Measurements from ENCODE around the gene ARPP21.

ARPP21 gene

DNA sequence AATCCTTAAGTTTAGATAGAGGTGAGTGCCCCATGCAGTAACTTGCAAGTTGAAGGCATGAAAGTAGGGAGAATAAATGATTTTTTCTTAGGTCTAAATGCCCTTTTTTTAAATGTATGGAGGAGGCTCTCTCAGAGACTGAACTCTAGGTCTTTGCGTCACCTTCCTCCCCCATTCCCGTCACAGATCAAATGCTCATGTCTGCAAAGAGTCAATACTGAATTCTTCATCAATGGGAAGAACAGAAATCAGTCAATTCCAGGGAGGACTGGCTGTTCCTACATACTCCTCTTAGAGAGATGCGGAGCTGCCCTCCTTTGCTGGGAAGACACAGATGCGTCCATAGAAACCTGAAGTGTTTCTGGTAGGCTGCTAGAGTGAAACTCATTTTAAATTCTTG is 98.2 kb downstream of the ARPP21 start:
- DNase-seq (ENCODE audit: low read depth in 3 of 3): no peak

- no peak for DNase-seq (ENCODE audit: low read depth in 3 of 3)
Observed at GRCh38 chr3:35737934-35738706, 98.8 kb downstream of the ARPP21 start.

GRCh38 chr3:35739181-35739809 is 100.0 kb downstream of the ARPP21 start:
- no peak for DNase-seq (ENCODE audit: low read depth in 3 of 3)

GRCh38 chr3:35739964-35740527 is 100.7 kb downstream of the ARPP21 start:
- DNase-seq (ENCODE audit: low read depth in 3 of 3): no peak

GRCh38 chr3:35743218-35743617 is 103.9 kb downstream of the ARPP21 start:
- DNase-seq (ENCODE audit: low read depth in 3 of 3): no peak

- no peak for DNase-seq (ENCODE audit: low read depth in 3 of 3)
Observed at GRCh38 chr3:35744419-35744818, 105.1 kb downstream of the ARPP21 start.

DNA sequence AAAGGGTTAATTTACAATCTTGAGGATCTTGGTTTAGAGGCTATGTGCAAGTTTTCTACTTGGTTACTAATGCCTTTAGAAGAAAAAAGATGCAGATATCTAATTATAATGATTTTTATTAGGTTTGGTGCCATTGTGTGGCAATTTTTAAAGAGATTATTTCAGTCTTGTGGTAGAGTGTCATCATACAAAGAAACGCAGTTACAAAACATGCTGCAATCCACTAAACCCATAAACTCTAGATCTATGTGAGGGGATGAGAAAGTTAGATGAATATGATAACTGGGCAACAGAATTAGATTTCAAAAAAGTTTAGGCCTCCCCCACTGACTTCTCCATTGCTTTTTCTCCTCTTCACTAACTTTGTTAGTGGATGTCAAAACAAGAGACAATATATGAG is 106.0 kb downstream of the ARPP21 start:
- DNase-seq (ENCODE audit: low read depth in 3 of 3): no peak

- no peak for DNase-seq (ENCODE audit: low read depth in 3 of 3)
Observed at GRCh38 chr3:35745802-35746484, 106.6 kb downstream of the ARPP21 start.

- no peak for DNase-seq (ENCODE audit: low read depth in 3 of 3)
Observed at GRCh38 chr3:35746492-35746891, 107.2 kb downstream of the ARPP21 start.

GRCh38 chr3:35748144-35748543 is 108.8 kb downstream of the ARPP21 start:
- no peak for DNase-seq (ENCODE audit: low read depth in 3 of 3)

DNA sequence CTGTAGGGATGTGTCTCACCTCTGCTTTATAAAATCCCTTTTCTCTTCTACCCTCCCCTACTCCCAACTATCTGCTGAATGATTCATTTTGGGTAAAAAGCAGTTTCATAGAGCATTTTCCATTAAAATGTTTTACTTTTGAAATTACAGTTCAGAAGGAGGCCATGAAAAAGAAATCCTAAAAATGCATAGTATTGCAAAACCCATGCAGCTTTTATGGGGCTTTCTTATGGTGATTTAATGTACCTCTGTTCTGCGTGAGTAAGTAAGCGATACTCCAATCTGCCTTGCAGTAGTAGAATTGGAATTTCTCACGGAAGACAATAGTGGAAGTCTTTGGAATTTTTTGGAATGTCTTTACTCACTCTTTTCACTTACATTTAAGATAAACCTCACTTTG is 111.9 kb downstream of the ARPP21 start:
- DNase-seq (ENCODE audit: low read depth in 3 of 3): no peak

DNA sequence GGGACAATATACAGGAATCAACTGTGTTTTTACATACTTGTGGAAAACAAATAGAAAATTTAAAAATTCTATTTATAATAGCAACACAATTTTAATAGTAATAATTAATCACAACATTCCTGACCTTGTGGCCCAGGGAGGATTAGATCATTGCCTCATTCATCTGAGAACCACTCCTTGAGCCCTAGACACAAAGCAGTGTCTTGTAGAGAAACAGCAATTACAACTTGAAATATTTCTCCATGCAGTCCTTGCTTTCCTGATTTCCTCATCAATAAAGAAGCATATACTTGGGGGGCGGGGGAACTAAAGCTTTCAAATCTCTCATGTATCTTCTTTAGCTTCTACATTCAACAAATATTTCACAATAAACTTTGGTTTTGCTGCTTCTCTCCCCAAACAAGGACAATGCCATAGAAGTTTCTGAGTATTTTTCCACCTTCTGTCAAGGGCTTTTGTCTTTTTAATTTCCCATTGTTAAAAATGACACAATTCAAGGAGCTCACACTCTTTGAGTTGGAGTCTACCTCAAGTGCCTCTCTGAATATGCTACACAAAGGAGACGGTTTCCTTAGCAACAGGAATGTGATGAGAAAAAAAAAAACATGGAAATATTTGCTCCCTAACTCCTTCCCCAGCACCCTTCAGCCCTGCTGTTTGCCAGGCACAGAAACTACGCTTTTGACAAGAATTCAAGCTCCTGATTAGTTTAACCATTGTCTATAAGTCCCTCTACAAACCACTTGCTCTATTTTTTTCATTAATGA is 118.8 kb downstream of the ARPP21 start:
- no peak for DNase-seq (ENCODE audit: low read depth in 3 of 3)

GRCh38 chr3:35760146-35760545 is 120.8 kb downstream of the ARPP21 start:
- DNase-seq (ENCODE audit: low read depth in 3 of 3): no peak

DNA sequence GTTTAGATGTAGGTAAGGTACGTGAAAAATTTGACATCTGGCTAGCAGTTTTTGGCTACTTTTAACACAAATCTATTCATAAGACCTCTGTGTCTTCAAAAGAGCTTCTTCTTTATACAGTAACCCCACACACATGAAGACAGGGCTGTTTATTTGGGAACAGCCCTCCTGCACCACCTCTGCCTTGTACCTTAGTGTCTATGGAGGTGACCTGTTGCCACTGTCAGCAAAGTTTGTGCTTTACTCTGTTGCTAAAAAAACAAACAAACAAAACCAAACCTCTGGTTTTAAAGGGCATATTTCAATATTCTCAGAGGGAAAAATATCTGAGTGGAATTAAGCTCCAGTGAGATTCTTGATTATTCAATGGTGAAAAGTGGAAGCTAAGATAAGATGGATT is 122.0 kb downstream of the ARPP21 start:
- no peak for DNase-seq (ENCODE audit: low read depth in 3 of 3)

DNA sequence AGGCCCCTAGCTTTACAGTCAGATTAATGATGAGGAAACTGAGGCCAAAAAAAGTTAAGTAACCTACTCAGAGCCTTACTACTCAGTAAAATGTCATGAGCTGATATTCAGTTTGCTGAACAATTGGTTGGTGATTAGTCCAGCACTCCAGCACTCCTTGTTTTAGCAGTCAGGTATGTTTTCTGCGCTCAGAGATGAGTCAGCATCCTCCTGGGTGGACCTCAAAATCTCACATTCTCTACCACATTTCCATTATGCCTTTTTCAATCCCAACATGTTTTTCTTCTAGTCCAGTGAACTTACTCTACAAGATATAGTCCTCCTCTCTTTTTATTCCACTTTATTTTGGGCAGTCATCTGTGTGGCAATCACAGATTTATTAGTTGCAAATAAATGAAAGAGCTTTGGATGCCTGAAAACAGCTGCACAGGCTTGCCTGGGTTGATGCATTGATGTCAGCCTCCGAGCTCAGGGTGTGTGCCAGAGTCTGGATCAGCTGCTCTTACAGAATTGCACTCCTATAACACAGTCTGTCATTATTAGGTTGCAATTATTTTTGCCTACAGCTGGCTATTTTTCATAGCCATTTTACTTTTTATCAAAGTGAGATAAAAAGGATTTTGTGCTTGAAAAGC is 133.2 kb downstream of the ARPP21 start:
- no peak for DNase-seq (ENCODE audit: low read depth in 3 of 3)

GRCh38 chr3:35773417-35773816 is 134.1 kb downstream of the ARPP21 start:
- no peak for DNase-seq (ENCODE audit: low read depth in 3 of 3)

DNA sequence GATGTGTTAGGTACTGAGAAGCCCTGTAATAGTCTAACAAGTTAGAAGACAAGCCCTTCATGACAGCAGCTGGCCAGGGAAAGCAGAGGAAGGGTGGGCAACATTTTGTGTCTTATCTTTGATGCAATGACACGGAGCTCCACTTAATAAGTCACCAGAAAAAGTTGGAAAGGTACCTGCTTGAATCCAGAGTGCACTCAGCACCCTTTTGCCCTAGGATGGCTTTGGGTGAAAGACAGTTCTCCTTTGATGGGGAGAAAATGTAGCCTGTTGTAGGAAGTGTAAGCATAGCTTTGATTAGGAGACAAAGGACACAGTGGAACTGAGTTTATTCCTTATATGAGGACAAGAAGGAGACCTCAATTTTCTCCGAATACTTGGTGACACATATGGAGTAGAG is 137.0 kb downstream of the ARPP21 start:
- DNase-seq (ENCODE audit: low read depth in 3 of 3): no peak

GRCh38 chr3:35777065-35777464 is 137.7 kb downstream of the ARPP21 start:
- no peak for DNase-seq (ENCODE audit: low read depth in 3 of 3)

- no peak for DNase-seq (ENCODE audit: low read depth in 3 of 3)
Observed at GRCh38 chr3:35777563-35778554, 138.5 kb downstream of the ARPP21 start.

DNA sequence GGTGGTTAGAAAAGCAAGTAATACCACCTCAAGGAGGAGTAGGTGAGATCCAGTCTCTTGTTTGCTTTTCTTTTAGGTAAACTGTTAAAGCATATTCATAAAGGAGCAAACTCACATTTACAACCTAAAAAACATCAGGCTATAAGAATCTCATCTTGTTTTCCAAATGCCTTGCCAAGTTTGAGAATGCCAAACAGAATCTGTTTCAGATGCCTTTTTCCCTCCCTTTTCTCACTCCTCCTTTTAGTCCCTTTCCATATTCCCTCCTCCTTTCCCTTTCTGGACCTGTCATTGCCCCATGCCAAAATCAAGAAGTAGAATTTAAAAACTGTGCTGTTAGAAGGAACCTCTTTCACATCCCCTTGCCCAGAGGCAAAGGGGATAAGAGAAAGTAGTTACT is 140.3 kb downstream of the ARPP21 start:
- no peak for DNase-seq (ENCODE audit: low read depth in 3 of 3)

All from stimulated activated CD4-positive, alpha-beta T cell treated with anti-CD3 and anti-CD28 coated beads, TNF-alpha, amount 100 ng/mL, for 24 hours (primary cell).